BLaER1 (cell line): ENCODE data around the gene WDR33.

ENCODE experiments used
- H3K27ac ChIP-seq: shearing (Covaris generic); formaldehyde crosslinking; 2 replicates; pipeline ENCODE4 v1.8.1; 2022
- H3K27me3 ChIP-seq: shearing (Covaris generic); formaldehyde crosslinking; 2 replicates; pipeline ENCODE4 v1.8.1; 2022
- H3K36me3 ChIP-seq: shearing (Covaris generic); formaldehyde crosslinking; 2 replicates; pipeline ENCODE4 v1.8.1; 2022
- H3K4me1 ChIP-seq: shearing (Covaris generic); formaldehyde crosslinking; 2 replicates; pipeline ENCODE4 v1.8.1; 2022
- H3K4me2 ChIP-seq: shearing (Covaris generic); formaldehyde crosslinking; 2 replicates; pipeline ENCODE4 v1.8.1; 2022
- H3K4me3 ChIP-seq: shearing (Covaris generic); formaldehyde crosslinking; 2 replicates; pipeline ENCODE4 v1.8.1; 2022
- H3K9ac ChIP-seq: shearing (Covaris generic); formaldehyde crosslinking; 2 replicates; pipeline ENCODE4 v1.8.1; 2022
- H3K9me3 ChIP-seq: shearing (Covaris generic); formaldehyde crosslinking; 2 replicates; pipeline ENCODE4 v1.8.1; 2022
- H4K20me1 ChIP-seq: shearing (Covaris generic); formaldehyde crosslinking; 2 replicates; pipeline ENCODE4 v1.8.1; 2022
- Cebpa-rat ChIP-seq: shearing (Covaris generic); IDR thresholded peaks from 2 replicates; pipeline ENCODE4 v1.8.1; 2022

Gene WDR33

GRCh38 chr2:127721978-127722355 is 89.0 kb downstream of the WDR33 start:
- Histone ChIP-seq H3K4me1 (peaks cover 1% of the 10 kb centered on the region), H3K36me3 (peaks cover 82% of the 10 kb centered on the region), H3K27ac (no peak overlapping the region), H3K9ac (no peak overlapping the region), H3K4me2 (no peak overlapping the region), H3K4me3 (no peak overlapping the region), H3K27me3 (no peaks in the 10 kb centered on the region), H3K9me3 (no peaks in the 10 kb centered on the region), H4K20me1 (no peaks in the 10 kb centered on the region)
- TF ChIP-seq Cebpa-rat = no peak

DNA sequence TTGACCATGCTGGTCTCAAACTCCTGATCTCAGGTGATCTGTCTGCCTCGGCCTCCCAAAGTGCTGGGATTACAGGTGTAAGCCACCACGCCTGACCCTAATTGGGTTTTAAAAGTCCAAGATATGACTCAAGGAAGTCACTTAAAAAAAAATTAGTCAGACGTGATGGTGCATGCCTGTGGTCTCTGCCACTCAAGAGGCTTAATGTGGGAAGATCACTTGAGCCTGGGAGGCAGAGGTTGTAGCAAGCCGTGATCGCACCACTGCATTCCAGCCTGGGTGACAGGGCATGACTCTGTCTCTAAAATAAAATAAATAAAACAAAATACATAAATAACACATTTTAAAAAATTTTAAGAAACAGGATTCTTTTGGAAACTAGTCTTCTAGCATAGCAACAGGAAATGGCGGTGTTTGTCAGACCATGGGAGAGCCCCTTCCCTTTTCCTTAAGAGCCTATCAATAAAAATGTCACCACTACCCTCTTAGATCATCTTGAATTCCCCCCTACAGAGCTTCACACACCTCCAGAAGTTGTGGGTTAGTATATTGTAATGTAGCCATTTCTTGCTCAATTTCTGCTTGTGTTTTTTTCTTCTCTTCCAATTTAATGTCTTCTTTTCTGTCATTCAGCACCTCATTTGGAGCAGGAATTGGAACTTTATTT is 89.5 kb downstream of the WDR33 start:
- no peaks in the 10 kb centered on the region for H3K27me3 ChIP-seq
- H3K36me3 ChIP-seq = peaks cover 82% of the 10 kb centered on the region
- H3K4me3 ChIP-seq = no peak overlapping the region
- H4K20me1 ChIP-seq = no peaks in the 10 kb centered on the region
- H3K4me2 ChIP-seq = no peak overlapping the region
- H3K9me3 ChIP-seq = no peaks in the 10 kb centered on the region
- no peak overlapping the region for H3K27ac ChIP-seq
- no peak overlapping the region for H3K9ac ChIP-seq
- H3K4me1 ChIP-seq = peaks cover 6% of the 10 kb centered on the region
- no peak for TF ChIP-seq Cebpa-rat

GRCh38 chr2:127719301-127720218 is 91.4 kb downstream of the WDR33 start:
- no peak overlapping the region for H3K9ac ChIP-seq
- no peak overlapping the region for H3K4me2 ChIP-seq
- no peak overlapping the region for H3K4me3 ChIP-seq
- H3K36me3 ChIP-seq = peaks cover 82% of the 10 kb centered on the region
- no peaks in the 10 kb centered on the region for H4K20me1 ChIP-seq
- H3K9me3 ChIP-seq = no peaks in the 10 kb centered on the region
- H3K27me3 ChIP-seq = no peaks in the 10 kb centered on the region
- no peak for TF ChIP-seq Cebpa-rat
- no peak overlapping the region for H3K27ac ChIP-seq
- peaks cover 12% of the 10 kb centered on the region for H3K4me1 ChIP-seq

GRCh38 chr2:127718271-127718670 is 92.7 kb downstream of the WDR33 start:
- peaks cover 88% of the 10 kb centered on the region for H3K36me3 ChIP-seq
- no peaks in the 10 kb centered on the region for H4K20me1 ChIP-seq
- no peaks in the 10 kb centered on the region for H3K9me3 ChIP-seq
- H3K4me2 ChIP-seq = no peak overlapping the region
- no peak for TF ChIP-seq Cebpa-rat
- no peak overlapping the region for H3K9ac ChIP-seq
- H3K4me1 ChIP-seq = peaks cover 12% of the 10 kb centered on the region
- H3K4me3 ChIP-seq = no peak overlapping the region
- no peak overlapping the region for H3K27ac ChIP-seq
- no peaks in the 10 kb centered on the region for H3K27me3 ChIP-seq

GRCh38 chr2:127715778-127716449 is 95.1 kb downstream of the WDR33 start:
- TF ChIP-seq Cebpa-rat = no peak
- Histone ChIP-seq H3K4me3 (no peak overlapping the region), H3K9me3 (no peaks in the 10 kb centered on the region), H4K20me1 (no peaks in the 10 kb centered on the region), H3K36me3 (peaks cover 82% of the 10 kb centered on the region), H3K27me3 (no peaks in the 10 kb centered on the region), H3K27ac (no peak overlapping the region), H3K4me2 (no peak overlapping the region), H3K4me1 (peaks cover 12% of the 10 kb centered on the region), H3K9ac (no peak overlapping the region)

GRCh38 chr2:127713562-127713961 is 97.4 kb downstream of the WDR33 start:
- Histone ChIP-seq H3K9ac (no peak overlapping the region), H3K27ac (no peak overlapping the region), H3K4me2 (no peak overlapping the region), H4K20me1 (no peaks in the 10 kb centered on the region), H3K4me1 (peaks cover 12% of the 10 kb centered on the region; the same call in 1 of the 2 replicates), H3K9me3 (no peaks in the 10 kb centered on the region), H3K27me3 (no peaks in the 10 kb centered on the region), H3K36me3 (peaks cover 82% of the 10 kb centered on the region), H3K4me3 (no peak overlapping the region)
- TF ChIP-seq Cebpa-rat = no peak

GRCh38 chr2:127712999-127713398 is 98.0 kb downstream of the WDR33 start:
- peaks cover 12% of the 10 kb centered on the region; the same call in 1 of the 2 replicates for H3K4me1 ChIP-seq
- H4K20me1 ChIP-seq = no peaks in the 10 kb centered on the region
- no peak overlapping the region for H3K4me3 ChIP-seq
- TF ChIP-seq Cebpa-rat = no peak
- 0 out of 2 replicates have a peak overlapping the region, but pooled peaks have one; percentile 15 for H3K9ac ChIP-seq
- H3K4me2 ChIP-seq = no peak overlapping the region
- H3K9me3 ChIP-seq = no peaks in the 10 kb centered on the region
- H3K36me3 ChIP-seq = peaks cover 82% of the 10 kb centered on the region
- H3K27me3 ChIP-seq = no peaks in the 10 kb centered on the region
- H3K27ac ChIP-seq = no peak overlapping the region

- Histone ChIP-seq H3K27ac (no peak overlapping the region), H3K4me2 (no peak overlapping the region), H3K9ac (no peak overlapping the region), H3K4me3 (no peak overlapping the region), H3K9me3 (no peaks in the 10 kb centered on the region), H4K20me1 (peaks cover 24% of the 10 kb centered on the region; the same call in 1 of the 2 replicates), H3K36me3 (peaks cover 93% of the 10 kb centered on the region), H3K27me3 (no peaks in the 10 kb centered on the region), H3K4me1 (peaks cover 6% of the 10 kb centered on the region)
- no peak for TF ChIP-seq Cebpa-rat
Measured at GRCh38 chr2:127709336-127709735, 101.6 kb downstream of the WDR33 start.

DNA sequence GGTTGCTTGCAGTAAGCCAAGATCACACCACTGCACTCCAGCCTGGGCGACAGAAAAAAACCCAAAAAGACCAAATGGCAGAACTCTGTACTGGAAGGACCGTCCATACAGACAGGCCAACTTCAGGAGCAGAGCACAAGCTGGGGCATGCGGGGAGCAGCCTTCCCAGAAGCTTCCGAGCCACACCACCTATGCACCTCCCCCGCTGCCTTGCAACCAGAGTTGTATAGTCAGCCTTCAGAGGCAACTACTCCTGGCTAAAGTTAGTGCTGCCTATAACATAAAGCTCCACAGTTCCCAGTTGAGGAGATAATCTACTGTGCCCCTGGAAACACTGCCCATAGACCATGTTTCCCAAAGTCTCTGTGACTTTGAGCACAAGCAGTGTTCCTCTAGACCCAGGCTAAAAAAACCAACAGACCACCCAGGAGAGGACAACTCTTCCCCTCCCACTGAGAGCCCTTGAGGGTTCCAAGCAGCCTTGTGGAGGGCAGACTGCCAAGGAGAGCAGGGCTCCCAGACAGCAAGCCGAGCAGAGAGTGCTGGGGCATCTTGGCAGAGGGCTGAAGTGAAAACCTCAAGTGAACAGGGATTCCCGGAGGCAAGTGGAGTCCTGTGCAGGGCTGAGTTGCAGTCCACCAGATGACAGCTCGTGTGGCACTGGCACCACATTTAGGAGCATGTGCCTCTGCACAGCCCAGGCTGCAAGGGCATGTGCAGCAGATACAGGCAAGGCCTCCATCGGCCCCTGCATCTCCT is 102.9 kb downstream of the WDR33 start:
- TF ChIP-seq Cebpa-rat = no peak

More for the DNA sequence above, 102.9 kb downstream of the WDR33 start:
- Histone ChIP-seq H3K27me3 (no peaks in the 10 kb centered on the region), H3K36me3 (peaks cover 84% of the 10 kb centered on the region), H4K20me1 (peaks cover 33% of the 10 kb centered on the region), H3K9me3 (no peaks in the 10 kb centered on the region), H3K9ac (no peak overlapping the region), H3K4me3 (no peak overlapping the region), H3K27ac (no peak overlapping the region), H3K4me2 (no peak overlapping the region), H3K4me1 (peaks cover 19% of the 10 kb centered on the region)
